Stimulated activated CD8-positive, alpha-beta memory T cell treated with anti-CD3 and anti-CD28 coated beads, Interleukin-4, amount 100 ng/mL, for 4 hours (primary cell): Measurements from ENCODE around the gene WASF3.

Experiments used
- DNase-seq, 2 donors: peaks; one replicate each; pipeline ENCODE4 v3.0.0-alpha.2; 2020; ENCODE audit warnings: low read depth in 2 of 2, low spot score in 1 of 2

Gene WASF3

DNA sequence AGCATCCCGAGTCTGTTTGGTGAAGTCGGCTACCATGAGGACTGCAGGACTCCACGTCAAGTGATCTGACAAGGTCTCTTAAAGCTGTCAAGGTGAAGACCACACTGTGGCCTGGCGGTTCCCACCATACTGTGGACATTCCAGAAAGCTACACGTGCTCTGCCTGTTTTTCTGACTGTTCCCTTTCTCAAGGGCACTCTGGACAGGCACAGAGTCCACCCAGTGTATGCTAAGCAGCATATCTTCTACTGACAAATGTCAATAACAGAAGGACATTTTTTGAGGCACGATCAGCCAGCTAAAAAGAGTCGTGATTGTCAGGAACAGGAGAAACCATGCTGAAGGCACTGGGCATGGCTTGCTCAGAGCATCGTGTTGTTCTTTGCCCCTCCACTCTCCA lies 12.8 kb upstream of the WASF3 start:
- DNase-seq, result no peak

DNA sequence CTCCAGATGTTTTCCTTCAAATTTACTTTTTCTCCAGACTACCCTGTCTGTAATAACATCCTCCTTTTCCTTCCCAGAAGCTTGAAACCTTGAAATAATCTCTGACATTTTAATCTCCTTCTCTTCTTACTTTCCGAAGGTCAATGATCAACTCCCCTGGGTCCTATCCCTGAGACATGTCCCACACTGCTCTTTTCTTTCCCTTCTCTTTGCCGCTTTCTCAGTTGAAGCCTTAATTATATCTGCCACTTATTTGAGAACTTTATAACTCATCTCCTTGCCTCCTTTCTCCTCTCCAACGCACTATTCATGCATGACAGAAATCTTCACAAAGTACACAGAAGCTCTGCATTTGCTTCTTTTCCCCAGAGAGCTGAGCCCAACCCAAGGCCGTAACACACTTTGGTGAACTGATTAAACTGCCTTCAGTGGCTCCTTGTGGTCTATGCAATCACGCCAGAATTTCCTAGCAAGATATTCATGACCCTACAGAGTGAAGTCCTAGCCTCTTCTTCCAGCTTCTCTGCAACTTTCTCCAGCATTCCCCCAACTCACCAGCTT lies 9.2 kb upstream of the WASF3 start:
- no peak for DNase-seq

DNA sequence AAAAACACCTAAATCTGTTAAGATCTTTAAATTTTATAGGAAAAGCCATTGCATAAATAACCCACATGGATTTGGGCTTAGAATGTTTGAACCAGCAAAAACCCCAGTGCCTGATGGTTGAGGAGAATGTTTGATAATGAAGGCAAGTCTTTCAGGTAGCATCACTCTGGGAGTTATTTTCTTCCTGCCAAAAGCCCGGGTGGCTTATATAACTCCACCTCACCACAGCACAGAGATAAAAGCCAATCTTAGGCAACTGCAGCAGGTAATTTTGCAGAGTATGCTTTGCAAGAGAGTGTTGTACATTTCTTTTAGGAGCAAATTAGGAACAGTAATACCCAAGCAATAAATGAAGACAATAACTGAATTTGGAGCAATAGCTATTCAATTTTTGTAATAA lies 7.8 kb upstream of the WASF3 start:
- DNase-seq, result no peak

DNA sequence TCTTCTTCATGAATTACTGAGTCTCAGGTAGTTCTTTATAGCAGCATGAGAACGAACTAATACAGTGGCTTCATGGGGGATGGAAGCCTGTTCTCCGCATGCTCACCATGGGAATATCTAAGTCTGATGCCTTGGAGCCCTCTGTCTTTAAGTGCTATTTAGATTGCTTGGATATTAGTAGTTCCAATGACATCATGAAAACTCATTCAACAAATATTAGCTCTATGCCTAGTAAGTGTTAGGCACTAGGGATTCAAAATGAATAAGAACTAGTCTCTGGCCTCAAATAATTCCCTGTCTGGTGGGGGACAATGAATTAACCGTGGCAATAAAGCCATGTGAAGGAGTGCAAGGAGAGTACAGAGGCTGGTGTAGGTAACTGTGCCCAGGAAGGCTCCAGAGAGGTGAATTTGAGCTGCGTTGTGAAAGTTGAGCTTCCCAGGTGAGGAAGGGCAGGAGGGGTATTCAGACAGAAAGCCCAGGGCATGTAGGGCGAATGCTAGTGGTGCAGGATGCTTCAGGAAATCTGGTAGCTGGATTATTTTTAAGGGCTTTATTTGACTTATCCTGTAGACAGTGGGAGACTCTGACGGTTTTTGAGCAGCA lies 6.1 kb upstream of the WASF3 start:
- DNase-seq, result no peak

DNA sequence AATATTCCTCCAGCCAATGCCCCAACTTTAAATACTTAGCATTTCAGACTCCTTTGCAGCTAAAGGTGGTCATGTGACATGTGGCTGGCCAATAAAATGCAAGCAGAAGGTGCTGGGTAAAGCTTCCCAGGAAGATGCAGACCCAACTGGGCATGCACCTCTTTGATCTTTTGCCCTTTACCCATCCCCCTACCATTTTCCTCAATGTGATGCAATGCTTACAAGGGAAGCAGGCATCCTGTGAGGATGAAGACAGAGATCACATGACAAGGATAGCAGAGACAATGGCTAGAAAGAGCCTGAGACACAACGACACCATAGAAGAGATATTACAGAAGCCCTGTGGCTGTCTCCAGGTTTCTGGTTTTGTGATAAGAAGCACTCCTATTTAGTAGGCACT lies 2.1 kb upstream of the WASF3 start:
- no peak for DNase-seq

DNA sequence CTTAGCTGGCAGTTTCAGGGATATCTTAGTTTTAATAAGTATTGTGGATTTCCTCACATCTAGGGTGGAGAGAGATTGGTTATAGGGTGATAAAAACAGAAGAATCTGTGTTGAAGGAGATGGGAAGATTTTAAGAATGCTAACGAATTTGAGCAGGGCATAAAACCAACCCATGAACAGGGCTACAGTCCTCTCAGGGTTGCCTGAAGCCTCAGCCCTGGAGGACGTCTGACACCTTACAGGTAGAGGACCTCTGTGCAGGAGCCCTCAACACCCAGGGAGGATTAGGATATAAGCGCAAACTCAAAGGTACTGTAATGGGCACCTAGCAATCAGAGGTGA lies 461 bp upstream of the WASF3 start:
- DNase-seq, result no peak

DNA sequence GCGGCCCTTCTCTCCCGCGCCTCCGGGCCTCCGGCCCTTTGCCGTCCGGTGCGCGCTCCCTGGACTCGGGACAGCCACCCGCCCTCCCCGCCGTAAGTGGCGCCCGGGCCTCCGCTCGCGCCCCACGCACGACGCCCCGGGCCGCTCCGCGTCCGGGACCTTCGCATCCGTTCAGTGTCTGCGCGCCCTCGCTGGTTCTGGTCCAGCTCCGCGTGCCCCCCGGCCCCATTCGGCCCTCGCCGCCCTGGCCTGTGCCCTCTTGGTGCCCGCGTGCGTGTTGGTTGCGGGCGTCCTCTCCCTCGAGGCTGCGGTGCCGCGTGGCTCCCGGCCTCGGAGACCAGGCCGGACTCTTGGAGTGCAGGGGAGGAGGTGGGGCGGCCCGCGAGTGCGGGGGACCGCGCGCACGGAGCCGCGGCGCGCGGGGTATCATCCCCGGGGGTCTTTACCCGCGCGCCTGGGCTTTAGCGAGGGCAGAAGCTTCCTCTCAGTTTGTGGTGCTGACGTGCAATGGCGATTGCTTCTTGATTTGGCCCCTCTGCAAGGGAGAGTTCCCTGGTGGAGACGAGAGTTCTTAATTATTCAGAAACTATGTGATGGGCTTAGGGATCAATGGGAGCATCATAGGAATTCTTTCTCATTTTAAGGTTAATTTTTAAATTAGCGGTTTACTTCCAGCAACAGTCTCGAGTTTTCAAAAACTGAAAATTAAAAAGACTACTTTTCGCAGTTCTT lies 757 bp downstream of the WASF3 start:
- DNase-seq, result no peak

DNA sequence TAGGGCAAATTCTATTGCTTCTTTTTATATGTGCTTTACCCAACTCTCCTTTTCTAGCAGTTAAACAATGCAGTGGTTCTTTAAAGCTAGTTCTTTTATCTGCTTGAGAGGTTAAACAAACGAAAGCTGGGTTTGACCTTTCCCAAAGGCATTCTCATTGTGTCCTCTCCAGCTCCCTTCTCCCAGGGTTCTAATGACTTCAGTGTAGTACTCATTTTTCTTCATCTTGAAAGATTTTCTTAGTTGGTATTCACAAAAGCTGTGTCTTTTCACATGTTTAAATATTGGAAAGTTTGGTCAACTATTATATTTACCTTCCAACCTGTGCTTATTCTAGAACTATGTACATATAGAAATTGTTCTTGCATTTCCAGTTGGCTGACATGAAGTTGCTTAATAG lies 1.5 kb downstream of the WASF3 start:
- DNase-seq, result no peak

DNA sequence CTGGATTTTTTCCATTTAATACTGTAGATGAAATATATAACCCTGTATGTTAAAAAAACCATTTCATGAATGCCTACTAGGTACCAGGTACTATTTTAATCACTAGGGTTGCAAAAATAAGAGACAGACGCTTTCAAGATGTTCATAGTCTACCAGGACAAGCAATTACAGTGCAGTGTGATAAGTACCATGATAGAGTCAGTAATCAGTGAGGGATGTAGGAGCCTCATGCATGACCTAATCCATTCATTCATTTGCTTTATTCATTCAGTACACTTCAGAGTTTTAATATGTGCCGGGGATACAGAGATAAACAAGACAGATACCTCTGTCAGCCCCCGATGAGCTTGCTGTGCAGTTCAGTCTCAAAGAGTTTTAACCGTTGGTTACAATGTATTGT lies 3.0 kb downstream of the WASF3 start:
- DNase-seq, result no peak

DNA sequence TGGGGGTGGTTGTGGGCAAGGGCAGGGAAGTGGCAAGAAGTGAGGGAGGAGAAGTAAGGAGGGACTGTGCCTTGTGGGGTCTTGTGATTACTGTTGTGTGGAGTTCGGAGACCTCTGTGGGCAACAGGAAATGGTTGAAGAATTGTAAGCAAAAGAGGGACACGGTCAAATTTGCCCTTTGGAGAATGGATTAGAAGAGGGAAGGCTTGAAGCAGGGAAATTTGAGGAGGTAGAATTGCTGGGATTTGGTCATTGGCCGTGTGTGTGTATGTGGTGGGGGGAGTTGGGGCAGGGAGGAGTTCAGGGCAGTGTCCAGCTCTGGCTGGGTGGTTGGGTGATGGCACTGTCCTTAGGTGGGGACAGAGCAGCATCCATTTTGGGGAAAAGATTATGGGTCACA lies 3.6 kb downstream of the WASF3 start:
- no peak for DNase-seq

DNA sequence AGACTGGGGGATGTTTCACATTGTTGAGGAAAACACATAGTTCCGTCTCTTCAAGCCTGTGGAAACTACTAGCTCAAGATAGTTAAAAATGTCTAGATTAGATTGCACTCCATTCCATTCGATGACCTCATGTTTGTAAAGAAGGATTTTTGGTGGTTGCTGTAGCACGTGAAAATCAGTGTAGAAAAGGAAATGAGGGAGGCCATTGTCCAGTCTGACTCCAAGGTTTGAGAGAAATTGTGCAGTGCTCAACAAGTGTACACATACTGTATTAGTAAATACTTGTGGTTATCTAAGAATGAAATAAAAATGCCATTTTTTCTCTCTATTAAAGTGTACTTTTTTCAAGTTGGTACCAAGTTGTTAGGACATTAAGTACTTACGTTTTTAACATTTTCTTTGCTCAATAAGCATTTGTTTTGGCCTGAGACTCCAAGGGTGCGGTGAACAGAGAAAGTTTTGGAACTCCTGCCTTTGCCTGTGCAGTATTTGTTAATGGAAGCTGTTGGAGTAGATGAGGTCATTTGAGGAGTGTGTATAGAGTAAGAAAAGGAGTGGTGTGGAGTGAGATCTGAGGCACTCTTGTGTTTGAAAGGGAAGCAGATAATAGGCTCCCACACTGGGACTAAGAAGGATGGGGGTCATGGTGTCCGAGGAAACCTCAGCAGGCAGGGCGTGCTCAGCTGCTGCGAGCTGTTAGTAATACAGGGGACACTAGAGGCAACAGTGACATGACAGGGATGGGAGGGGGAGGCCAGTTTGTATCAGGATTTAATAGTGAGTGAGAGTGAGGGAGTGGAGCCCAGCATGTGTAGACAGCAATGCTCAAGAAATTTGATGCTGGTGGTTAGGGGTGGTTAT lies 4.4 kb downstream of the WASF3 start:
- no peak for DNase-seq

DNA sequence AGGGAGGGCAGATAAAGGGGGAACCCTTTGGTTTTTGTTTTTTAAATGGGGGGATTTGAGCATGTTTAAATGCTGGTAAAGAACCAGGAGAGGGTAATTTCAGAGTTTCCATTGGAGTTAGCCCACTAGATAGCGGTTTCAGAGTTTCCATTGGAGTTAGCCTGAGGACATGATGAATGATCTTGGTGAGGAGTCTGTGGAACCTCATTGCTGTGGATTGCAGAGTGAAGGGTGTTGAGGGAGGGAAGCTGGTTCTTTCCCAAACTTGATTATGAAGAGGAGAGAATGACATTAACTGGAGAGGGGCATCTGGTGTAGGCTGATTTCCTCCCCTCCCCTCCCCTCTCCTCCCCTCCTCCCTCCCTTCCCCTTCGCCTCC lies 5.0 kb downstream of the WASF3 start:
- no peak for DNase-seq

DNA sequence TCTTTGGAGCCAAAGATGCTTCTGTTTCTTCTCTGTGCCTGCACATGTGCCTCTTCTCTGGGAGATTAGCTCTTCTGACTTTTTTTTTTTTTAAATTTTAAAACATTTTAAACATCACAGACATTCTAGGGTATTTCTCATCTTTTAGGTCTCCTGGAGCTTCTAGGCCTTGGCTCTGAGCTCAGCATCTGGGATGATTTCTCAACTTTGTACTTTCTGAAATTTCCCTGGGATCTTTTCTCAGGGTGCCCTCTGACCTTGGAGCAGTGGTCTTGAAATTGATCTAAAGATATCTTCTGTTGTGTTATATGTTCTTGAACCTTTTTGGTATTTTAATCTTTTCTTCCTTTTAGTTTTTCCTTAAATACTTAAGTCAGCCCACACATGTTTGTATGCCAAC lies 6.2 kb downstream of the WASF3 start:
- DNase-seq, result no peak

DNA sequence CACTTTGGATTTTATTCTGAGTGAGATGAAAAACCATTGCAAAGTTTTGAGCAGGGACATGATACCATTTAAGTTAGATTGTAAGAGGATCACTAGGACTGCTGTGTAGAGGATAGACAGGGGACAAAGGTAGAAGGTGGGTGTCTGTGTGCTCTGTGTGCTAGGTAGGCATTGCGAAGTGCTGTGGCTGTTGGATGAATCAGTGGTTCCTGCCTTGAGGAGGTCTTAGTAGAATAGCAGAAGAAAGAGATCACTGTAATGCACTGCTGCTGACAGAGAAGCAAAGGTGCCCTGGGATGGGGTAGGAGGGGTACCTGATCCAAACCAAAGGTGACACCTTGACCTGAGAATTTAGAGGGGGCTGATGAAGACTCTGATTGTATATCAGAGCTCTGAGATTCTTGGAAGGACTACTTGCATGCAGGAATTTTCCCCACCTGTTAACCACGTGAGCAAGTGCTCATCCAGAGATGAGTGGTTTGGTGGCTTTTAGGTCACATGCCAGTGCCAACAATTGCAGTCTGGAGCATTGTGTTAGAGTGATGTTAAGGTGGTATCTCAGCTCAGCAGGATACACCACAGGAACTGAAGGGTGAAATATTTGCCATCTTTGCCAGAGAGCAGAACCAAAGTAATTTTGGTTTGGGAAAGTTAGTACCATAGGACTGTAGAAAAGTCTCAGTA lies 10.8 kb downstream of the WASF3 start:
- DNase-seq, result no peak

DNA sequence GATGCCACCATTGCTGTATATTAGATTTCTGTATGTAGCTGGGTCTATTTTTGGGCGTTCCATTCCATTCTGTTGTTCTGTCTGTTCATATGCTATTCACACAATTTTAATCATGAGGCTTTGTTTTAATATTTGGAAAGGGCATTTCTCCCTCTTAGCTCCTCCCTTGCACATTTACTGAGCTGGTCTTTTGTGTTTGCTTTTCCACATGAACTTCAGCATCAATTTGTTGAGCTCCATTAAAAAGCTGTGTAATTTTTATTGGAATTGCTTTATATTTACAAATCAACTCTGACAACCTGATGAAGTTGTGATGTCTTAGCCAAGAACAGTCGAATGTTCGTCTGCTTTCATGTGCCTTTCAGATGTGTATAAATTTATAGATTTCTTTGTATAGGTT lies 14.0 kb downstream of the WASF3 start:
- DNase-seq, result no peak

DNA sequence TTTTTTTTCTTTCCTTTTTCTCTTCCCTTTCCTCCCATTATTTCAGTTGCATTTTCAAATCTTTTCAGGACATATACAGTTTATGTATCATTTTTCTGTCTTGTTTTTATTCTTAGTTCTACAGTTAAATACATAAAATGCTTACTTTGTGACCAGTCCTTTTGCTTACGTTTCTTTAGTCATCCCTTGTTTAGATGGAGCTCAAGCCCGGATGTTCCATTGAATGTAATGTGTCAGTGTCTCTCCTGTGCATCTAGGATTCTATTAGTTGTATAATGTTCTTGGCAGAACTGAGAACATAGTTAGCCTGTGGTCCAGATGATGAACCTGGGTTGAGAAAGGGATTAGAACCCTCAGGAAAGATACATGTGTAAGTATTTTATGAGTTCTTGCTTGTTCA lies 17.8 kb downstream of the WASF3 start:
- DNase-seq, result no peak

DNA sequence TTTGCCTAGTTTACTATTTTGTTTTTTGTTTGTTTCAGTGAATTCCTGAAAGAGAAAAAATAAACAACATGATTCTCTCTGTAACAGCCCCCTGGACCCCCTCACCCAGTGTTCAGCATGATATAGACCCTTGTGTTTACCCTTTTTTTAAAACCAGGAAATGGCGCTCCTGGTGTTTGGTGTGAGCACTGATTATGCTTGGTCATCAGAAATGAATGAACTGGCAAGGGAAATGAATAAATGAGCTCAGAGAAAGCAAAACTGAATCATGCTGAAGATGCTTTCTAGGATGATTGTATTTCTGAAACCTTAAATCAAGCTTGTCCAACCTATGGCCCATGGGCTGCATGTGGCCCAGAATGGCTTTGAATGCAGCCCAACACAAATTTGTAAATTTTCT lies 22.1 kb downstream of the WASF3 start:
- no peak for DNase-seq

DNA sequence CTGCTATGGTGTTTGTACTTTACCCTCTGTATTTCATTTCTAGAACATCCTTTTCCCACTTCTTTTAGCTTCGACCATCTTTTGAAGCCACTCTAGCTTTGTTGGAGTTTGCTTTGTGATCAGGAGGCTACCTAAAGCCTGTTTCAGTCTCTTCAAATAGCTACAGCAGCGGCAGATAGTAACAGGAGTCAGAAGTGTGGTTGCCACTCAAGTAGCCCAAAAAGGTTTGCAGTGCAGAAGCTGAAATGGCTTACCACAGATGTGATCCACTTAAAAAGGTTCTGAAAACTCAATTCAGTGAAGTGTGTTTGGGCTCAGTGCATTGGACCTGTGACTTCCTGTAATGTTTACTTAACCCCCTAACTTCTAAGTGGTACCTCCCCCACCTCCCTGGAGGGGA lies 26.2 kb downstream of the WASF3 start:
- DNase-seq, result no peak

DNA sequence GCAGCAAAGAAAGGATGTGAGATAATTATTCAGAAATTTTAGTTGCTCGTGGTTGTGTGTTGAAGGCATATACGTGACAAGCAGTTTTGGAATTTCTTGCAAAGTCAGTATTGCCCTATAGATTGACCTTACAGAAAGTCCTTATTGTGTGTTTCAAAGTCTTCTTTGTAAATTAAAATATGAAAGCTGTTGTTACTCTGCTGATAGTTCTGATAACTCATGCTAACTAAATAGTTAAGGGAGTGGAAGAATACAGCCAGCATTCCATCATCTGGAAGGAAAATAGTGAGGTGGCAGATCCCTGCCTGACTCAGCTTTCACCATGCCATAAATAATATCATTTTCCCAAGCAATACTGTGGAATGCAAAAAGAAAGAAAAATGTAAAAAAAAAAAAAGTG lies 27.2 kb downstream of the WASF3 start:
- no peak for DNase-seq

DNA sequence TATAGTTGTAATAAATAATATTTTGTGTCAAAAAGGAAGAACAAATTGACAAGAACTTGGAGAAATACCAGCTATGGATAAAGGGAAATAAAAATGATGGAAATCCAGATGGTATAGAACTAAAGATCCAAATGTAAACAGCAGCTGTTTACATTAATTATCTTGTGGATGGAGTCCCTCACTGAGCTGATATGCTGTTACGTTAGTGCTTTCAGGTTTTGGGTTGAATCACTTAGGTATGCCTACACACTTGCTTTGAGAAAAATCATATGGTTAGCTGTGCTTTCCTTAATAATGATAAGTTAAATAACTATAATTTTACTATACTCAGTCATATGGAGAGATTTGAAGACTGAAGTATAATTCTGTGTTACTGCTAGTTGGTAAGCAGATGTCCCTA lies 27.7 kb downstream of the WASF3 start:
- DNase-seq, result no peak

DNA sequence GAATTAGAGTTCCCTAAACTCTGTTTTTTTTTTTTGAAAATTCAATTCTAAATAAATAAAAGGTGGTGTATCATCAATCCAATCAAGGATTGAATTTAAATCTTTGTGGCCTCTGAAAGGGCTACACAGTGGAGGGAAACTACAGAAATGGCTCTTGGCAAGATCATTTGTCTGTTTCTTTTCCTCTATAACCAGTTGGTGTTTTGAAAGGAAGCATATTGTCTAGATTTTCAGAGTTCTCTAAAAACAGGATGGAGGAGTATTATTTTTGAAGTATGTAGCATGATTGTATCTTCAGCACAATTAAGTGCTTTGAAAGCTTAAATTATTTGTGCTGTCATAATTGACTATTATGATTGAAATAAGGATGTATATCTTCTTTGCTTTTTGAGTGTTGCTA lies 29.8 kb downstream of the WASF3 start:
- no peak for DNase-seq

DNA sequence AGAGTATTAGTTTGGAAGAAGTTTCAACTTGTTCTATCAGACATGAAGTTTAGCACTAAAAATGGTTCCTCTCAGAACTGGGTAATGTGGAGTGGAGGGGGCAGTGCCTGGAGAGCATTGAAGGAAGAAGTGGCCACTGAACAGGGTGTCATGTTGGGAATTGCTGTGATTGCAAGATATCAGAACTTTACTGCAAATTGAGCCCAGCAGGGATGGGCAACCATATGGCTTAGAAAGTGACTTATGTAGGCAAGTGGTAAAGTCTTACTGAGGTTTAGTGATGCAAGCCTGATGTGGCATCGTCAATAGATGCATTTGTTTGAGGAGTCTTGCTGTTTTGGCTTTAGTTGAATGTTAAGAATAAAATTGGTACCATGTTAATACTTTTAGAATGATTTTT lies 31.7 kb downstream of the WASF3 start:
- DNase-seq, result no peak
